NCI-H748 (cell line): ENCODE data around the gene PRR23B.

ENCODE experiments used
- DNase-seq: peaks from one replicate; lab custom pipeline; 2025; ENCODE audit not compliant: unreplicated experiment; lab: John Stamatoyannopoulos, UW

The PRR23B gene

GRCh38 chr3:138975351-138975750, 45.4 kb downstream of the PRR23B start:
- DNase-seq: no peak

DNA sequence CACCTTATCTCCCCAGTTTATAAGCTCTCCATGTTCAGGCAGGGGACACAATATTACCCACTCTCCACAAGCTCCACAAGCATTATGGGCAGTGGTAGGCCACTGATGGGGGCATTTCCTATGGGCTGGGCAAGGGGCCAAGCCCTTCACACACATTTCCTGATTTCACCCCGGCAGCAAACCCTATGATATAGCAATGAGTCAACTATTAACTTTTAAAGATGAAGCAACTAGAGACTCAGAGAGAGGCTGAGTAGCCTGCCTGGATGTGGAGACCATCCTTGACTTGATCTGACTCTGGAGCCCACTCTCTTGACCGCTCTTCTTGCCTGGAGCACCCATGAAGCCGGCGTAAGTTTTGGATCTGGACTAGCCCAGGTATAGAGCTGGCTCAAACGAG, 46.3 kb downstream of the PRR23B start:
- no peak for DNase-seq

- DNase-seq: no peak
Measured at GRCh38 chr3:138972941-138973340, 47.8 kb downstream of the PRR23B start.

DNA sequence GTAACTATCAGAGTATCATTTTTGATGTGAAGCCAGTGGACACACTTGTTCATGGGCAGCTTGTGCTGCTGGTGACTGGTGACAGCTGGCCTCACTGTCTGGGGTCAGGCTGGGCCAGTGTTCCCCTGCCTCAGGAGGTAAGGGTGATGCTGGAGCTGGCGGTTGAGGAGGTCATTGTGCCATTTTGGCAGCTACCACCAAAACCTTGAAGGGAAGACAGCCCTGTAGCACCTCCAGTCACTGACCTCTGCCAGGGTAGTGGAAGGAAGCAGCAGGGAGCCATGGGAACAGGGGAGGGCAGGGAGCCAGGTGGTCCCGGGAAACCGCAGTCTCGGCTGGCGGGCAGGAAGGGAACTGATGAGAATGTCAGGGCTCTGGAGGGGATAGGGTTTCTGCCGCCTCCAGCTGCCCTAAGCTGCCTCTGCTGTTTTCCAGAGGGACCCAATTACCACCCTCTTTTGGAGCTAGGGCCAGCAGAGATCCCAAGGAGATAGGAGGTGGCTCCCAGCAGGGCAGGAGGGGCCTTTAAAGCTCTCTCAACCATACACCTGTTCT, 48.9 kb downstream of the PRR23B start:
- no peak for DNase-seq
